SU-DHL-6 (cell line): Measurements from ENCODE around the gene SLC35A3.

Source experiments
- CTCF ChIP-seq: fragments of 200-600 bp; sonication (generic); IDR thresholded peaks from one replicate; pipeline ENCODE4 v1.5.1; 2017; ENCODE audit warnings: antibody characterized with exemption, mild to moderate bottlenecking, low read length, moderate library complexity; ENCODE audit not compliant: insufficient read depth, poor library complexity, severe bottlenecking
- EZH2phosphoT487 ChIP-seq: fragments of 200-600 bp; sonication (generic), shearing (Covaris generic); conservative IDR thresholded peaks from 2 replicates; pipeline ENCODE4 v1.6.1; 2018; ENCODE audit warnings: mild to moderate bottlenecking, antibody characterized with exemption, low read length, moderate library complexity, mixed read lengths

GRCh38 chr1:99993468-99993845 lies 23.7 kb downstream of the SLC35A3 start:
- TF ChIP-seq CTCF: no peak
- no peak for TF ChIP-seq EZH2phosphoT487
